MM.1S (cell line): Measurements from ENCODE around the gene KRT8.

Source experiments
- DNase-seq: peaks from one replicate; pipeline ENCODE4 v3.0.0-alpha.2; 2015
- H2AFZ ChIP-seq: fragments of 300-600 bp; sonication (generic); 2 replicates; pipeline ENCODE4 v1.6.0; 2016; ENCODE audit warnings: antibody characterized with exemption, low read length
- H3F3A ChIP-seq: fragments of 300-600 bp; sonication (generic); 2 replicates; pipeline ENCODE4 v1.6.1; 2016; ENCODE audit warnings: mild to moderate bottlenecking, antibody characterized with exemption, low read length, moderate library complexity, mixed read lengths; ENCODE audit not compliant: insufficient read depth
- H3K27ac ChIP-seq: fragments of 300-600 bp; sonication (generic); 2 replicates; pipeline ENCODE4 v1.5.1; 2016; ENCODE audit warnings: mild to moderate bottlenecking, low read length
- H3K27me3 ChIP-seq: fragments of 300-600 bp; sonication (generic); replicated peaks from 2 replicates; pipeline ENCODE4 v1.6.0; 2016; ENCODE audit warnings: low read length; ENCODE audit not compliant: insufficient read depth
- H3K36me3 ChIP-seq: fragments of 300-600 bp; sonication (generic); replicated peaks from 2 replicates; pipeline ENCODE4 v1.6.1; 2016; ENCODE audit warnings: mild to moderate bottlenecking, low read length, mixed read lengths; ENCODE audit not compliant: insufficient read depth
- H3K4me1 ChIP-seq: fragments of 300-600 bp; sonication (generic); 2 replicates; pipeline ENCODE4 v1.6.1; 2016; ENCODE audit warnings: low read length, mixed read lengths
- H3K4me2 ChIP-seq: fragments of 300-600 bp; sonication (generic); 2 replicates; pipeline ENCODE4 v1.6.0; 2016; ENCODE audit warnings: low read depth, low read length
- H3K4me3 ChIP-seq: fragments of 300-600 bp; sonication (generic); 2 replicates; pipeline ENCODE4 v1.5.1; 2016; ENCODE audit warnings: low read length, mixed read lengths
- H3K79me2 ChIP-seq: fragments of 300-600 bp; sonication (generic); 2 replicates; pipeline ENCODE4 v1.6.1; 2016; ENCODE audit warnings: mixed run types, low read length, mixed read lengths
- H3K9ac ChIP-seq: fragments of 300-600 bp; sonication (generic); 2 replicates; pipeline ENCODE4 v1.6.1; 2016; ENCODE audit warnings: low read length, mixed read lengths
- H3K9me2 ChIP-seq: fragments of 300-600 bp; sonication (generic); replicated peaks from 2 replicates; pipeline ENCODE4 v1.6.1; 2016; ENCODE audit warnings: mild to moderate bottlenecking, low read length, mixed read lengths; ENCODE audit not compliant: insufficient read depth
- H3K9me3 ChIP-seq: fragments of 300-600 bp; sonication (generic); replicated peaks from 2 replicates; pipeline ENCODE4 v1.6.1; 2016; ENCODE audit warnings: mild to moderate bottlenecking, low read length, mixed read lengths; ENCODE audit not compliant: insufficient read depth
- H4K20me1 ChIP-seq: fragments of 300-600 bp; sonication (generic); 2 replicates; pipeline ENCODE4 v1.6.1; 2016; ENCODE audit warnings: mild to moderate bottlenecking, low read length, moderate library complexity, mixed read lengths; ENCODE audit not compliant: insufficient read depth
- CTCF ChIP-seq: fragments of 300-600 bp; sonication (generic); IDR thresholded peaks from 2 replicates; pipeline ENCODE4 v1.5.1; 2016; ENCODE audit warnings: antibody characterized with exemption, low read length, mixed read lengths
- EZH2 ChIP-seq: fragments of 300-600 bp; sonication (generic); optimal IDR thresholded peaks from 2 replicates; pipeline ENCODE3; 2017; ENCODE audit warnings: low read depth, mild to moderate bottlenecking, antibody characterized with exemption, low read length, mixed read lengths
- EZH2phosphoT487 ChIP-seq: fragments of 300-600 bp; sonication (generic); IDR thresholded peaks from 2 replicates; pipeline ENCODE4 v1.6.1; 2018; ENCODE audit warnings: antibody characterized with exemption, low read length

The KRT8 gene

DNA sequence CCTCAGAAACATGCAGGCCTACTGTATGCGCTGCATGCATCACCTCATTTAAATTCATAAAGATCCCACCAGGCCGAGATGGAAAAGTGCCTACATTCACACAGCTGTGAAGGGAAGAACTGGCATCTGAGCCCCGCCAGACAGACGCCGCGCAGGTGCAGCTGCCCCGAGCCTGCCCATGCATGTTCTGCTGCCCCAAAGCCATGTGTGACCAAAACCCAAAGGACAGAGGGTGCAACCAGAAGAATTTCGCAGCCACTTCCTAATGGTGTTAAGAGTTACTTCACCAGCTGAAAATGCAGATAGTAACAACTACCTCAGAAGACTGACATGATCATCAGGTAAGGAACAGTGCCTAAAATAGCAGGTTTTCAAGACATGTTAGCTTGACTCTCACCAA lies 13.5 kb upstream of the KRT8 start:
- Histone ChIP-seq H2AFZ (no peak overlapping the region), H4K20me1 (no peaks in the 10 kb centered on the region), H3K4me3 (no peak overlapping the region), H3K27ac (no peak overlapping the region), H3K9me2 (no peaks in the 10 kb centered on the region), H3F3A (no peaks in the 10 kb centered on the region), H3K9ac (no peak overlapping the region), H3K79me2 (no peaks in the 10 kb centered on the region), H3K27me3 (peaks cover 33% of the 10 kb centered on the region), H3K36me3 (no peaks in the 10 kb centered on the region), H3K9me3 (no peaks in the 10 kb centered on the region), H3K4me2 (no peak overlapping the region), H3K4me1 (peaks cover 3% of the 10 kb centered on the region; the same call in 1 of the 2 replicates)
- no peak for DNase-seq
- TF ChIP-seq CTCF (no peak), EZH2phosphoT487 (no peak), EZH2 (no peak)

GRCh38 chr12:52917800-52918199 lies 12.9 kb upstream of the KRT8 start:
- H4K20me1 ChIP-seq, result no peaks in the 10 kb centered on the region
- no peaks in the 10 kb centered on the region for H3K9me3 ChIP-seq
- no peaks in the 10 kb centered on the region for H3F3A ChIP-seq
- no peak overlapping the region for H3K9ac ChIP-seq
- no peak overlapping the region for H2AFZ ChIP-seq
- DNase-seq, result no peak
- peaks cover 8% of the 10 kb centered on the region for H3K4me1 ChIP-seq
- no peak overlapping the region for H3K4me3 ChIP-seq
- peaks cover 29% of the 10 kb centered on the region for H3K27me3 ChIP-seq
- H3K27ac ChIP-seq, result no peak overlapping the region
- TF ChIP-seq EZH2phosphoT487, result no peak
- H3K36me3 ChIP-seq, result no peaks in the 10 kb centered on the region
- no peak overlapping the region for H3K4me2 ChIP-seq
- no peaks in the 10 kb centered on the region for H3K79me2 ChIP-seq
- H3K9me2 ChIP-seq, result no peaks in the 10 kb centered on the region

- Histone ChIP-seq H3K4me2 (no peak overlapping the region), H3F3A (no peaks in the 10 kb centered on the region), H3K27ac (no peak overlapping the region), H3K27me3 (peaks cover 27% of the 10 kb centered on the region), H2AFZ (no peak overlapping the region), H3K79me2 (no peaks in the 10 kb centered on the region), H3K4me1 (peaks cover 9% of the 10 kb centered on the region), H3K9me3 (no peaks in the 10 kb centered on the region), H4K20me1 (no peaks in the 10 kb centered on the region), H3K4me3 (no peak overlapping the region), H3K9me2 (no peaks in the 10 kb centered on the region), H3K9ac (no peak overlapping the region), H3K36me3 (no peaks in the 10 kb centered on the region)
- DNase-seq, result no peak
- no peak for TF ChIP-seq EZH2
- no peak for TF ChIP-seq EZH2phosphoT487
These were observed 11.3 kb upstream of the KRT8 start for GRCh38 chr12:52916216-52916615.

DNA sequence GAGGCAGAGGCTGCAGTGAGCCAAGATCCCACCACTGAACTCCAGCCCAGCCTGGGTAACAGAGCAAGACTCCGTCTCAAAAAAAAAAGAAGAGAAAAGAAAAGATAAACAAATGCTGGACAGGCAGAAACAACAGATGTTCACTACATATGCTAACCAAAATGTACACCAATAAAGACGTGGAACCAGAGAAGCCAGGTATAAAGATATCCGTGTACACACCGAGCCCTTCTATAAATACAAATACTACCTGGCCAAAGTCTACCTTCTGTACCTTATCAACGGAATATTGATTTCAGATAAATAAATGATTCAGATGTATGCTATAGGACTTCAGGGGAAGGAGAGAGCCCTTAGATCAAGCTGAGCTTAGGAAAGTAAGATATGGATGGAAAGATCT lies 10.8 kb upstream of the KRT8 start:
- Histone ChIP-seq H2AFZ (no peak overlapping the region), H3K9me3 (no peaks in the 10 kb centered on the region), H3K36me3 (no peaks in the 10 kb centered on the region), H3K4me3 (no peak overlapping the region), H3K27ac (no peak overlapping the region), H3K9ac (no peak overlapping the region), H3K4me2 (no peak overlapping the region), H4K20me1 (no peaks in the 10 kb centered on the region), H3K4me1 (peaks cover 9% of the 10 kb centered on the region), H3F3A (no peaks in the 10 kb centered on the region), H3K27me3 (peaks cover 27% of the 10 kb centered on the region), H3K79me2 (no peaks in the 10 kb centered on the region), H3K9me2 (no peaks in the 10 kb centered on the region)
- no peak for DNase-seq
- TF ChIP-seq CTCF, result no peak
- TF ChIP-seq EZH2phosphoT487, result no peak
- no peak for TF ChIP-seq EZH2
